HS-5 (cell line): ENCODE results near the gene TMBIM4.

Experiments used
- DNase-seq: peaks from one replicate; pipeline ENCODE4 v3.0.0-alpha.2; 2012; ENCODE audit warnings: low read depth

TMBIM4 gene

DNA sequence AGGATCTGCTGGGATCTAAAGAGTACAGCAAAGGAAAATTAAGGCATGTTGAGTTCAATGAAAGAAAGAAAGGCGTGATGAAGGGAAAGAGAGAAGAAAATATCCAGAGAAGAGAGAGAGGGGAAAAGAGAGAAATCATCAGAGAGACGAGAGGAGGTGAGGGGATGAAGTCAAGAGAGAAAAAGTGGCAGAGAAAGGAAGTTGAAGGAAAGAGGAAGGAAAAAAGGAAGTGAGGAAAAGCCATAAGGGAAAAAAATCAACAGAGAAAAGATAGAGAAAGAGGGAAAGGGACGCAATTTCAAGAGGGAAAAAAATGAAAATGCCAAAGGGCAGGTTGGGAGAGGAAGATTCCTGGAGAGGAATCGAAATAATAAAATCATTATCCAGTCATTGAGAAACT is 79.6 kb downstream of the TMBIM4 start:
- no peak for DNase-seq

DNA sequence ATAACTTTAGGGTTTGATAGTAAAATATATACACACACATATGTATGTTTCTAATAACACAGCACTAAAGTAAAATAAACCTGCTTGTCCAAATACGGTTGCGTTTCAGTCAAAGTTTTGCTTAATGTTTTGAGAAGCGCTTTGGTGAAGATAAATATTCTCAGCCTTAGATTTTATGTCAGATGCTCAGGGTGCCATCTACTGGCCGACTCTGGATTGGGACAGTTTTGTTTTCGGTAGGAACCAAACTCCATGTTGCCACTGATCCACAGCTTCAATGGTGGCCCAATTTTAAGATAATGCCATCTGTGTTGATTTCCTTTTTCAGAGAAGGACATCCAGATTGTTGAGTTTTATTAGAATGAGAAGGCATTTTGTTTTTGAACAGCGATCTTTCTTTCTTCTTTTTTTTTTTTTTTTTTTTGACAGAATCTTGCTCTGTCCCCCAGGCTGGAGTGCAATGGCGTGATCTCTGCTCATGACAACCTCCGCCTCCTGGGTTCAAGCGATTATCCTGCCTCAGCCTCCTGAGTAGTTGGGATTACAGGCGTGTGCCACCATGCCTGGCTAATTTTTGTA is 82.3 kb downstream of the TMBIM4 start:
- DNase-seq, result peak; percentile 68

GRCh38 chr12:66085998-66086397 is 83.8 kb downstream of the TMBIM4 start:
- DNase-seq, result no peak
